ENCODE measurements around the gene STON1.
"Not testable (repeated sequence)": the region's sequence is repeated elsewhere in the genome, so short reads cannot be mapped to it uniquely, and the experiment has no call there.

The STON1 gene

DNA sequence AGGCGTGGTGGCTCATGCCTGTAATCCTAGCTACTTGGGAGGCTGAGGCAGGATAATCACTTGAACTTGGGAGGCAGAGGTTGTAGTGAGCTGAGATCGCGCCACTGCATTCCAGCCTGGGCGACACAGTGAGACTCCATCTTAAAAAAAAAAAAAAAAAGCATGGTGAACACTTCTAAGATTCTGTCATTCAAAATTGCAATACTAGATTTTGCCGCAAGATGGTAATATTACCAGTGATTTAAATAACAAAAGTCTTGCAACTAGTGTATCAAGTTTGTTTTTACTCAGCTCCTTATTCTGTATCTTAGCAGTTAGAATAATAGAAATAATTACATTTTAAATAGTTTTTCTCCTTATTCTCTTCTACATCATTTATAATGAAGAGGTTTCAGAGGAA, 92.7 kb downstream of the STON1 start:
- DNase-seq: not testable (repeated sequence)

DNA sequence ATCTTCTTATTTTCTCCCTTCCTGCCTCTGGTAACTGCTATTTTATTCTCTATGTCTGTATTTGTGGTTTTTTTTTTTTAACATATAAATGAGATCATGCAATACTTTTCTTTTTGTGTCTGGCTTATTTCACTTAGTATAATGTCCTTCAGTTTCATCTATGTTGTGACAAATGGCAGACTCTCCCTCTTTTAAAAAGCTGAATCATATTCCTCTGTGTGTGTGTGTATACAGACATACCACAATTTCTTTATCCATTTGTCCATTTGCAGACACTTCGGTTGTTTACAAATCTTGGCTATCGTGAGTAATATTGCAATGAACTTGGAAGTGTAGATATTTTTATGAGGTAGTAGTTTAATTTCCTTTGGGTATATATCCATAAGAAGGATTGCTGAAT, 94.7 kb downstream of the STON1 start:
- DNase-seq: no peak

DNA sequence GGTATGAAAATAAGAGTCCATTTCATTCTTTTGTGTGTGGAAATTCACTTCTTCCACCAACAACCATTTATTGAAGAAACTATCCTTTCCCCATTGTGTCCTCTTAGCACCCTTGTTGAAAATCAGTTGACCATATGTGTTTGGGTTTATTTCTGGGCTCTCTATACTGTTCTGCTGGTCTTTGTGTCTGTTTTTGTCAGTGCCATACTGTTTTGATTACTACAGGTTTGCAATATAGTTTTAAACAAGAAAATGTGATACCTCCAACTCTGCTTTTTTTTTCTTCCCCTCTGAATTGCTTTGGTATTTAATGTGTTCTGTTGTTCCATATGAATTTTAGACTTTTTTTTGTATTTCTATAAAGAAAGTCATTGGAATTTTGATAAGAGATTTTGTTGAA, 96.1 kb downstream of the STON1 start:
- no peak for DNase-seq

DNA sequence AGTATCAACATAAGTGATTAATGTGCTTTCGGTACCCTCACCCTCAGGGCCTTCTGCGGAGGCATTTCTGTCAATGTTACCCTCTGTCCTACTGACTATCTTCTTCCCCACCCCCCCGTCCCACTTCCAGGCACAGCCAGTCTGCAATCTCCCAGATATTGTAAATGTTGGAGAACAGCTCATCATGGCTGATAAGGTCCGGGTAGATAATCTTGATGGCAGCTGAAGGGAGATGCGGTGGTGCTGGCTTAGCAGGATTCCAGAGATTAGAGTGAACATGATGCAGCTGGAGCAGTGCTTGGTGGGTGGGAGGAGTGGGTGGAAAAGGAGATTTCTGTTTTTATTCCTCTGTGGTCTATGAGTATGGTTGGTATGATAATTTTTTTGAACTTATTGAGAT, 103.2 kb downstream of the STON1 start:
- DNase-seq: no peak

DNA sequence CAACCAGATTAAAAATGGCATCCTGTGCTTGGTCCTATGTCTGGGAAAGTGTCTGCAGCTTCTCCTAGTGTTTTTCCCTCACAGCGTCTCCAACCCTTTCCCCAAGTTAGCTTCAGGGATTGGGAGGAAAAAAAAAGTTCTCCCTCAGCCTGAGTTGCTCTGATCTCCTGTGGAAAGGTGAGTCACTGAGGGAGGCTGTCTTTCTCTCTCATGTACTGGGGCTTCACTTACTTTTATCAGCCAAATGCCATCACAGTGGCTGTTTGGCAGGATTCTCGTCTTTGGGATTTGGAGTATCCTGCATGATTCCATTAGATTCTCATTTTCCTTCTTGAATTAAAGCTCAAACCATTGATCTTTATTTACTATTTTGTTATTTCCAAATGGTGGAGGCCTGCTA, 105.8 kb downstream of the STON1 start:
- DNase-seq: no peak

DNA sequence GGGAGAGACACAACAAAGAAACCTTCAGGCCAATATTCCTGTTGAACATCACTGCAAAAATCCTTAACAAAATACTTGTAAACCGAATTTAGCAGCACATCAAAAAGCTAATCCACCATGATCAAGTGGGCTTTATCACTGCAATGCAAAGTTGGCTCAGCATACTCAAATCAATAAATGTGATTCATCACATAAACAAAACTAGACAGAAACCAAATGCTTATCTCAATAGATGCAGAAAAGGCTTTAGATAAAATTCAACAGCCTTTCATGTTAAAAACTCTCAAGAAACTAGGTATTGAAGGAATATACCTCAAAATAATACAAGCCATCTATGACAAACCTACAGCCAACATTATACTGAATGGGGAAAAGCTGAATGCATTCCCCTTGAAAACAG, 108.3 kb downstream of the STON1 start:
- no peak for DNase-seq
